ENCODE measurements around the gene CCDC91. TPM values are rescaled to one million over a fixed set of nuclear protein-coding genes. Genes with fewer than 3 reads are reported as not detected.

CCDC91 gene
- total and polyA plus RNA-seq, 2 experiments from 2014 or later = 13.9 to 25.5 TPM

GRCh38 chr12:28390761-28391385 lies 200.6 kb downstream of the CCDC91 start:
- no peaks in the 10 kb centered on the region for H3K27me3 ChIP-seq
- H3K36me3 ChIP-seq = no peaks in the 10 kb centered on the region
- peak in 1 of 2 donors; percentile 78 for DNase-seq (ENCODE audit: low read depth in 1 of 2, low spot score in 1 of 2)
- H3K4me3 ChIP-seq = no peak overlapping the region
- H3K9me3 ChIP-seq (ENCODE audit: low read depth) = no peaks in the 10 kb centered on the region
- no peak overlapping the region for H3K27ac ChIP-seq
- TF ChIP-seq, protein P1, sequence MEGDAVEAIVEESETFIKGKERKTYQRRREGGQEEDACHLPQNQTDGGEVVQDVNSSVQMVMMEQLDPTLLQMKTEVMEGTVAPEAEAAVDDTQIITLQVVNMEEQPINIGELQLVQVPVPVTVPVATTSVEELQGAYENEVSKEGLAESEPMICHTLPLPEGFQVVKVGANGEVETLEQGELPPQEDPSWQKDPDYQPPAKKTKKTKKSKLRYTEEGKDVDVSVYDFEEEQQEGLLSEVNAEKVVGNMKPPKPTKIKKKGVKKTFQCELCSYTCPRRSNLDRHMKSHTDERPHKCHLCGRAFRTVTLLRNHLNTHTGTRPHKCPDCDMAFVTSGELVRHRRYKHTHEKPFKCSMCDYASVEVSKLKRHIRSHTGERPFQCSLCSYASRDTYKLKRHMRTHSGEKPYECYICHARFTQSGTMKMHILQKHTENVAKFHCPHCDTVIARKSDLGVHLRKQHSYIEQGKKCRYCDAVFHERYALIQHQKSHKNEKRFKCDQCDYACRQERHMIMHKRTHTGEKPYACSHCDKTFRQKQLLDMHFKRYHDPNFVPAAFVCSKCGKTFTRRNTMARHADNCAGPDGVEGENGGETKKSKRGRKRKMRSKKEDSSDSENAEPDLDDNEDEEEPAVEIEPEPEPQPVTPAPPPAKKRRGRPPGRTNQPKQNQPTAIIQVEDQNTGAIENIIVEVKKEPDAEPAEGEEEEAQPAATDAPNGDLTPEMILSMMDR (IDR thresholded peaks at IDR 0.05; ENCODE audit: low read depth, low read length) = no peak
- no peaks in the 10 kb centered on the region for H3K4me1 ChIP-seq (ENCODE audit: low read depth)

DNA sequence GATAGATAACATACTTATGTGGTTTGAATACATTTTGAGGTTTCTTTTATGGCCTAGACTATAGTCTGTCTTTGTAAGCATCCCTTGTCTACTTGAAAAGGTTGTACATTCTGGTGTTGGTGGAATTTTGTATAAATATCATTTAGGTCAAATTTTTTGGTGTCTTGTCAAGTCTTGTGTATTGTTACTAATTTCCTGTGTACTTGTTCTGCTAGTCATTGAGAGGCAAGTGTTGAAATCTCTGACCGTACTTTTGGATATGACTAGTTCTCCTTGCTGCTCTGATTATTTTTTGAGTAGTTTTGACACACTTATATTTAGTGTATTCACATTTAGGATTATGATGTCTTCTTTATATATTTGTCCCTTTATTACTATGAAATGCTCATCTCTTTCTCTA lies 219.6 kb downstream of the CCDC91 start:
- TF ChIP-seq, protein P1 (IDR thresholded peaks at IDR 0.05; ENCODE audit: low read depth, low read length) = no peak
- H3K27ac ChIP-seq = no peak overlapping the region
- no peaks in the 10 kb centered on the region for H3K27me3 ChIP-seq
- no peak overlapping the region for H3K4me3 ChIP-seq
- DNase-seq (ENCODE audit: low read depth in 1 of 2, low spot score in 1 of 2) = peak in 1 of 2 donors; percentile 69
- H3K9me3 ChIP-seq (ENCODE audit: low read depth) = no peaks in the 10 kb centered on the region
- no peaks in the 10 kb centered on the region for H3K4me1 ChIP-seq (ENCODE audit: low read depth)
- no peaks in the 10 kb centered on the region for H3K36me3 ChIP-seq

DNA sequence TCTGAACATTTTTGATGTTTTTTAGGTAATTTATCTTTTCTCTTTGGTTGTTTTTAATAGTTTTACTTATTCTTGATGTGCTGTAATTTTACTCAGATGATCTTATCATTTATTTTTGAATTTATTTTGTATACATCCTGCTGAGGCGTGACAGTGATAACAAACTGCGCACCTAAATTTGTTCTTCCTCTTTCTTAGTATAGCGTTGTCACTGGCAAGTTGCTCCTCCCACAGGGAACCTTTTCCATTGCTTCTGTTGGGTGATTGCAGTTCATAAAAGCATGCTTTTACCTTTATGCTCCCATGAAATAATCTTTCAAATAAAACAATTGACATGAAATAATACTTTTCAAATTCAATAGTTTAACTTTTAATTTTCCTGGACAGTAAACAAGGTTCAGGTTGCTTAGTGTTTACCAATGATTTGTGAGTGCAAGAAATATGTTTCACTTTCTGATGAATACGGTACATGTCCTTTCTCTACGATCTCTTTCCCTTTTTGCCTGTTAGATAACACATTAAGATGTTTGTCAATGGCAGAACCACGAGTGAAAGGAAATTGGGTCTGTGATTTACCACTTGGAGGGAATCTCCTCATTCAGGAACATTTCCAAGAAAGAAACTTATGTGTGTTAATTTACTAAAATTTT lies 223.3 kb downstream of the CCDC91 start:
- no peaks in the 10 kb centered on the region for H3K27me3 ChIP-seq
- no peak overlapping the region for H3K4me3 ChIP-seq
- no peaks in the 10 kb centered on the region for H3K9me3 ChIP-seq (ENCODE audit: low read depth)
- no peaks in the 10 kb centered on the region for H3K4me1 ChIP-seq (ENCODE audit: low read depth)
- no peaks in the 10 kb centered on the region for H3K36me3 ChIP-seq
- DNase-seq (ENCODE audit: low read depth in 1 of 2, low spot score in 1 of 2) = no peak
- TF ChIP-seq, protein P1 (IDR thresholded peaks at IDR 0.05; ENCODE audit: low read depth, low read length) = no peak
- H3K27ac ChIP-seq = no peak overlapping the region

- peak in 1 of 2 donors; percentile 73 for DNase-seq (ENCODE audit: low read depth in 1 of 2, low spot score in 1 of 2)
- H3K4me3 ChIP-seq = no peak overlapping the region
- H3K27me3 ChIP-seq = no peaks in the 10 kb centered on the region
- TF ChIP-seq, protein P1 (IDR thresholded peaks at IDR 0.05; ENCODE audit: low read depth, low read length) = no peak
- no peaks in the 10 kb centered on the region for H3K9me3 ChIP-seq (ENCODE audit: low read depth)
- H3K36me3 ChIP-seq = no peaks in the 10 kb centered on the region
- H3K4me1 ChIP-seq (ENCODE audit: low read depth) = no peaks in the 10 kb centered on the region
- H3K27ac ChIP-seq = no peak overlapping the region
These were observed 225.5 kb downstream of the CCDC91 start for GRCh38 chr12:28415755-28416154.

DNA sequence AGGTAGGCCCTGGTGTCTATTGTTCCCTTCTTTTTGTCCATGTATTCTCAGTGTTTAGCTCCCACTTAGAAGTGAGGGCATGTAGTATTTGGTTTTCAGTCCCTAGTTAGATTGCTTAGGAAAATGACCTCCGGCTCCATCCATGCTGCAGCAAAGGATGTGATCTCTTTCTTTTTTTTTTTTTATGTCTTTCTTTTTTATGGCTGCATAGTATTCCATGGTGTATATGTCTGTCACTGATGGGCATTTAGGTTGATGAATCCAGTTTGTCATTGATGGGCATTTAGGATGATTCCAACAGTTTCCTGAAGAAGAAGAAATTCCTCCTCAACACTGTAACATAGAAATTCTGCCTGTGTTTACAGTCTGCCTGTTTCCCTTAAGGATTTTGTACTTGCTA lies 231.1 kb downstream of the CCDC91 start:
- Histone ChIP-seq H3K27ac (no peak overlapping the region), H3K27me3 (no peaks in the 10 kb centered on the region), H3K36me3 (no peaks in the 10 kb centered on the region), H3K9me3 (ENCODE audit: low read depth) (no peaks in the 10 kb centered on the region), H3K4me1 (ENCODE audit: low read depth) (no peaks in the 10 kb centered on the region), H3K4me3 (no peak overlapping the region)
- TF ChIP-seq, protein P1 (IDR thresholded peaks at IDR 0.05; ENCODE audit: low read depth, low read length) = no peak
- DNase-seq (ENCODE audit: low read depth in 1 of 2, low spot score in 1 of 2) = no peak
